GM18502 (cell line): ENCODE data around the gene HOXB1.
"Not testable (repeated sequence)": the region's sequence is repeated elsewhere in the genome, so short reads cannot be mapped to it uniquely, and the experiment has no call there.

Source experiments
- ATAC-seq: cut with Tn5 transposase; IDR thresholded peaks from one replicate; pipeline ENCODE4 v1.9.1; 2021; ENCODE audit warnings: mild to moderate bottlenecking; ENCODE audit not compliant: unreplicated experiment, poor library complexity

HOXB1 gene

GRCh38 chr17:48544349-48545021 is 13.7 kb upstream of the HOXB1 start:
- ATAC-seq: no peak

DNA sequence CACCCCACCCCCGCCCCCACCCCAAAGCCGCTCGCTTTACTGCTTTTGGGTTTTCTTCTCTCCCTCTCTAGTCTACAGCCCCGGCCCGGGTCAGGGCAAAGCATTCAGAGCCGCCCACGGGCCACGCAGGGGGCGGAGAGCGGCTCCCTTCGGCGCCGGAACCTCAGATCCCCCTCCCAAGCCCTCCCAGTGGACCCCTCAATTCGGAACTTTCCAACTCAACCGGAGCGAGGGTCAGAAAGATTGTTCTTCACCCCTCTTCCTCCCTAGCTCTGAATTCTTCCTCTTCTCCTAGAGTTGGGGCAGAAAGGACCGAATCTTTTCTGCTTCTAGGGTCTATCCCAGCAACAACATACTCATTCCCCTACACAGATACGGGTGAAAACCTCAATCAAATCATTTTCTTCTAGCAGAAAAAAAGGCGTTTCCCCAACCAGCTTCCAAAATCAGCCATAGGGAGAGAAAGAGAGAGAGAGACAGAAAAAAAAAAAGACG is 13.1 kb upstream of the HOXB1 start:
- ATAC-seq: peak; percentile 24

- ATAC-seq: peak; percentile 54
Measured at GRCh38 chr17:48543107-48543853, 12.5 kb upstream of the HOXB1 start.

DNA sequence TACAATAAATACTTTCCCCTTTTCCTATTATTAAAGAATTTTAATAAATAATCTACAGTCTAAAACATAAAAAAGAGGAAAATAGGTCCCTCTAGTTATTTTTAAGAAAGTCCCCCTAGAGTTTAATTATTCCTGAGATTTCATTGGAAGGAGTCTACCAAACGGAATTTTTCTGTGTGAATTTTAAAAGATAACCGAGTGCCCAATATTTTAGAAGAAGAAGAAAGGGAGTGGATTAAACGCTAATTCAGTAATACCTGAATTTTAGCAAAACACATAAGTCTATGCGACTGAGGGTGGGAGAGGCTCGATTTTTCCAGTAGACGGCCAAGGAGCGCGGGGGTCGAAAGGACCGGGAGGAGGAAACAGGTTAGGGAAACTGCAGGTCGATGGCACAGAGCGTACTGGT is 11.9 kb upstream of the HOXB1 start:
- ATAC-seq: no peak

GRCh38 chr17:48542114-48542656 is 11.4 kb upstream of the HOXB1 start:
- no peak for ATAC-seq

- ATAC-seq: no peak
Measured at GRCh38 chr17:48541577-48542113, 10.8 kb upstream of the HOXB1 start.

DNA sequence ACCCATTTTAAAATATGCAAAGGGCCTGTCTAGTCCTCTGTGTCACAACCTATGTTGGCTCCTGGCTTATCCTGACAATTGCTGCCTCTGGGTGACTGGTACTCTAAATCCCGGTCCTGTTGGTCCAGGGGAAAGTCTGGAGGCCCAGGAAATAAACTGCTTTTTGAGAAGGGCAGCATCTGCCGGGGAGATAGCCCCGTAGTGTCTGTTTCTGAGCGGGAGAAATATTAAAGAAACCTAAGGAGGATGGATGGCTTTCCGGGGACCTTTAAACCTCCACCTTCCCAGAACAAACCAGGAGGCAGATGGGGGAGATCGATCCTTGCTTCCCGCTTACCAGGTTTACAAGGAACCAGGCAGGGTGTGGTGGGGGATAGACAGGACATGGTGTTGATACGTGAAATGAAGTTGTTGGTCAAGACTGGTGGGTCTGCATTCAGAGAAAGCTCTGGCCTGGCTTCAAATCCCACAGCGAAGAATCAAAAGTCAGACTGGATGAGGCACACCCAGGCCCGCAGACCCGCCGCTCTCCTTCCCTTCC is 10.3 kb upstream of the HOXB1 start:
- ATAC-seq: no peak

DNA sequence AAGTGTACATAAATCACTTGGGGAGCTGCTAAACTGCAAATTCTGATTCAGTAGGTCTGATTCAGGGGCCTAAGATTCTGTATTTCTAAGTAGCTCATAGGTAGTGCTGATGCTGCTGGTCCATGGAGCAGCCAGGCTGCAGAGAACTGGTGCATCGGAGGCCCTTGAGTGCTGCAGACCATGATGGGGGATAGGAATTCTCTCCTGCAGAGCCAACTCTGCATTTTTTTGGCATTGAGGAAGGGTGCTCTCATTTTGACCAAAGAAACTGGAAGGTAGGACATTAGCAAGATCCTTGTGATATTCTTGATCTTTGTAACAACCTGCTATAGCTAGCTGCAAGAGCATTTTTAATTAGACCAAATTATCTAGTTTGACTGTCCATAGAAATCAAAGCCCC is 9.4 kb upstream of the HOXB1 start:
- ATAC-seq: no peak

- ATAC-seq: no peak
Measured at GRCh38 chr17:48539177-48539576, 8.4 kb upstream of the HOXB1 start.

- no peak for ATAC-seq
Measured at GRCh38 chr17:48537316-48537715, 6.5 kb upstream of the HOXB1 start.

- not testable (repeated sequence) for ATAC-seq
Measured at GRCh38 chr17:48535793-48536559, 5.2 kb upstream of the HOXB1 start.

- no peak for ATAC-seq
Measured at GRCh38 chr17:48532261-48532660, 1.4 kb upstream of the HOXB1 start.

- no peak for ATAC-seq
Measured at GRCh38 chr17:48530208-48530886, 464 bp downstream of the HOXB1 start.

- ATAC-seq: no peak
Measured at GRCh38 chr17:48529683-48530009, 1.2 kb downstream of the HOXB1 start.

DNA sequence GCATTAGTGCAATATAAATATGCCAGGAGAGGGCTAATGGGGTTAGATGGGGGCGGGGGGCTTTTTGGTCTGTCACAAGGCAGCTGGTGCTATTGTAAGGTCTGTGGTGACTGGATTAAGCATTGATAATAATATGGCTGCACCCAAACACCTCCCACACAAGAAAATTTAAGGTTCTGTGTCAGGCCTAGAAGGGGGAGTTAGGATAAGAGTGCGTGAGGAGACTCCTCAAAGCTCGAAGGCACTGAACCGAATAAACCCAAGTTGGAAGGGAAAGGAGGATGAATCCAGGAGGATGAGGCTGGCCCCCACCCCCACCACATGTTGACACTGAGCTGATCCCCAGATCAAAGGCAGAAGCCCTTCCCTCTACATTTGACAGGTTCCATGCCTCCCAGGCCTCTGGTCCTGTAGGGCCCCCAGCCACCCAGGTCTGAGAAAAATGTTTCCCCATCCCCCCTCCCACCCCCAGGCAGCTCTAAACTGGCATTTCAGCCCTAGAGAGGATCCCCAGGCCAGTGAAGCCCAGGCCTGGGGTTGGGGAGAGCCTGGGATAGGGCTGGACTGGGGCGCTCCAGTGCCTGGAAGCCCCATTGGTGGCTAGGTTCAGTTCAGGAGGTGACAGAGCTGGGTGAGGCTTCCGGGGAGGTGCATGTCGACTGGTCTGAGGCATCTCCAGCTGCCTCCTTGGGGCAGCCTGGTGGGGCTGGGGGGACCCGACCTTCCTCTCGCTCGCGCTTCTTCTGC is 1.7 kb downstream of the HOXB1 start:
- no peak for ATAC-seq

- no peak for ATAC-seq
Measured at GRCh38 chr17:48528153-48528935, 2.5 kb downstream of the HOXB1 start.

DNA sequence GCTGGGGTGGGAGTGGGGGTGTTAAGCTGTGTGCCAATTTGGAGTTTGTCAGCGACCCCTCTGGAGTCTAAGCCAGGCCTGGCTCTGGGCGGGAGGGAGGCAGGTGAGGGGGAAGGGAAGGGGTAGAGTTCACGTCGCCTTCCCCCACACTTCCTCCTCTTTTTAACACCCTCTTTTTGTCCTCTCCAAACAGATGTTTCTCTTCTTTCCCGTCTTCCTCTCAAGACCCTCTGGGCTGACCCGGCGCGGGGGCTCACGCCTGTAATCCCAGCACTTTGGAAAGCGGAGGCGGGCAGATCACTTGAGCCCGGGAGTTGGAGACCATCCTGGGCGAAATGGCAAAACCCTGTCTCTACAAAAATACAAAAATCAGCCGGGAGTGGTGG is 3.3 kb downstream of the HOXB1 start:
- ATAC-seq: no peak
